Naive thymus-derived CD4-positive, alpha-beta T cell (primary cell): Measurements from ENCODE around the gene CPNE1. TPM values are rescaled to one million over a fixed set of nuclear protein-coding genes. Genes with fewer than 3 reads are reported as not detected.
"Not testable (repeated sequence)": the region's sequence is repeated elsewhere in the genome, so short reads cannot be mapped to it uniquely, and the experiment has no call there.

Experiments used
- ATAC-seq: fragments of 150-1000 bp; cut with Tn5 transposase; 2 replicates; pipeline ENCODE4 v1.10.0; 2021; ENCODE audit warnings: mild to moderate bottlenecking, moderate library complexity
- CTCF ChIA-PET: fragments of 350-600 bp; sonication (Branson Sonifier 250); formaldehyde crosslinking; loops from one replicate; lab custom pipeline; 2021; ENCODE audit warnings: antibody characterized with exemption; lab: Charles Lee
- POLR2A ChIA-PET: fragments of 350-600 bp; sonication (Branson Sonifier 250); formaldehyde crosslinking; loops from one replicate; lab custom pipeline; 2021; ENCODE audit warnings: antibody characterized with exemption, inconsistent platforms; lab: Charles Lee
- DNase-seq, 9 donors: peaks; one replicate each; pipeline versions ENCODE4 v3.0.0 to v3.0.0-alpha.2; 2020 to 2022; ENCODE audit warnings: mixed read lengths in 1 of 9
- H3K27ac ChIP-seq: one replicate; pipeline ENCODE4 v1.7.0; 2013; ENCODE audit warnings: mild to moderate bottlenecking, low read depth, low read length, moderate library complexity
- H3K27me3 ChIP-seq, 2 donors: one replicate each; pipeline ENCODE4 v1.7.0; 2013; ENCODE audit warnings: low read length in 2 of 2, mild to moderate bottlenecking in 2 of 2, moderate library complexity in 2 of 2; ENCODE audit not compliant: control insufficient read depth in 2 of 2, insufficient read depth in 2 of 2
- H3K36me3 ChIP-seq, 3 experiments: 1 replicate in 2 of 3; 2 replicates in 1 of 3; pipeline ENCODE4 v1.7.0; 2013; ENCODE audit warnings: low read length in 3 of 3, mild to moderate bottlenecking in 3 of 3, moderate library complexity in 1 of 3; ENCODE audit not compliant: insufficient read depth in 3 of 3, control insufficient read depth in 2 of 3
- H3K4me1 ChIP-seq, 2 donors: one replicate each; pipeline ENCODE4 v1.7.0; 2013; ENCODE audit warnings: low read length in 2 of 2, mild to moderate bottlenecking in 2 of 2, moderate library complexity in 1 of 2; ENCODE audit not compliant: control insufficient read depth in 2 of 2, insufficient read depth in 2 of 2
- H3K4me3 ChIP-seq: 2 replicates; pipeline ENCODE4 v1.7.0; 2013; ENCODE audit warnings: mild to moderate bottlenecking, low read length
- H3K9me3 ChIP-seq, 3 experiments: 1 replicate in 2 of 3; 2 replicates in 1 of 3; pipeline ENCODE4 v1.7.0; 2013; ENCODE audit warnings: low read length in 3 of 3; ENCODE audit not compliant: control insufficient read depth in 2 of 3
- H3K27ac Mint-ChIP-seq, 9 donors: one replicate each; pipeline ENCODE4 v1.8.0; 2020 to 2022; ENCODE audit warnings: mixed read lengths in 9 of 9, mild to moderate bottlenecking in 8 of 9, moderate library complexity in 5 of 9, inconsistent platforms in 2 of 9
- H3K27me3 Mint-ChIP-seq, 5 donors: one replicate each; pipeline ENCODE4 v1.8.0; 2021 to 2022; ENCODE audit warnings: mixed read lengths in 5 of 5, mild to moderate bottlenecking in 1 of 5
- H3K36me3 Mint-ChIP-seq, 5 donors: one replicate each; pipeline ENCODE4 v1.8.0; 2020 to 2022; ENCODE audit warnings: mixed read lengths in 5 of 5, mild to moderate bottlenecking in 3 of 5, inconsistent platforms in 1 of 5
- H3K4me1 Mint-ChIP-seq, 7 donors: one replicate each; pipeline ENCODE4 v1.8.0; 2020 to 2022; ENCODE audit warnings: mixed read lengths in 7 of 7, mild to moderate bottlenecking in 3 of 7, inconsistent platforms in 1 of 7
- H3K4me3 Mint-ChIP-seq, 10 donors: one replicate each; pipeline ENCODE4 v1.8.0; 2020 to 2022; ENCODE audit warnings: mild to moderate bottlenecking in 10 of 10, mixed read lengths in 10 of 10, moderate library complexity in 6 of 10, inconsistent platforms in 2 of 10
- H3K9me3 Mint-ChIP-seq, 11 donors: one replicate each; pipeline ENCODE4 v1.8.0; 2020 to 2022; ENCODE audit warnings: mixed read lengths in 11 of 11, mild to moderate bottlenecking in 4 of 11, inconsistent platforms in 1 of 11, moderate library complexity in 1 of 11
- intact Hi-C, 2 donors: fragments of 100-400 bp; cut with micrococcal nuclease; formaldehyde crosslinking; loops; one replicate each; pipeline ENCODE4 v1.15.1; 2023
- polyA plus RNA-seq, 2 donors: library from polyadenylated mRNA; unstranded; fragments of 300-500 nt; fragmentation: Illumina TruSeq; gene quantifications; one replicate each; pipeline ENCODE4 v1.2.3, GENCODE V29; 2021
- total RNA-seq, 6 experiments: library from RNA in 5 of 6; stranded (reverse) in 5 of 6; gene quantifications; 1 replicate in 5 of 6; 2 replicates in 1 of 6; pipeline ENCODE4 v1.2.3 and lab custom pipeline; 2021 to 2026

CPNE1 gene
- total RNA-seq (100 to 1,000 TPM; 250 to 378 (median 305) TPM), polyA plus RNA-seq (100 to 1,000 TPM; 277 to 360 TPM), total RNA-seq (lab: John Stamatoyannopoulos, UW) (91.3 reads per million, percentile 83 among the genes with 10 or more reads in this experiment)

DNA sequence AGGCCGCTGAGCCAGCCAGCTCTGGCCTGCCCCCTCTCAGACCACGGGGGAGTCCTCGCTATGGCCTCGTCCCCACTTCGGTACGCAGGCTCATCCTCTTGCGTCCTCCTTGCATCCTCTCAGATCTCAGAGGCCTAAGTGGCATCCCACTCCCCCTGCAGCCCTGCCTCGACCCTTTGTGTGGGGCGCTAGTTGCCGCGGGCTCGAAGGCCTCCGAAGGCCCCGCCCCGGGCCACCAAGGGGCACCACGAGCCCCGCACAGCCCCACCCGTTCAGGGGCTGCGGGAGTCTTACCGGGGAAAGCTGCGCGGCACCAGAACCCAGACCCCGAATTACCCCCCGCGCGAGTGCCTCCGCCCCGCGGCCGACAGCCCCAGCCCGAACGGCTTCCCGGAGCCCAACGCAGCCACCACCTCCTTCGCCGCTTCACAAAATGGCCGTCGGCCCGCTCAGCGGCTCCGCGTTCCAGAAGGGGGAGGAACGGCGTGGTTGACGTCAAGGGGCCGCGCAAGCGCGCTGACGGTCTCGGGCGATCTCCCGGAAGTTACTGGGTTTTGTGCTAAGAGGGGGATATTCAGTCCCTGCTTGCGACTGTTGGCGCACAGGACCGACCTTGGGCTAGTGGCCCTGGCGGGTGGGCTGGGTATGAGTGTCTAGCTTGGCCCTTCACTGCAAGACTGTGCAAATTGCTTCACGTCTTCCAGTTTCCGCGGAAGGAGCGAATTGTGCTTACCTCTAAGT lies at the start of gene CPNE1, which contains the start of gene RBM12:
CPNE1 (minus strand) TSS at position 435 of the 741 bp plus-strand sequence. CDS start 31,977 bp downstream, outside the sequence.
RBM12 (minus strand) TSS at position 435 of the 741 bp plus-strand sequence. CDS start 9,578 bp downstream, outside the sequence.
- Histone ChIP-seq H3K4me3 (peak within 1 kb of the TSS; percentile 88), H3K9me3 (no peaks in the 10 kb centered on the region), H3K27me3 (no peaks in the 10 kb centered on the region), H3K4me1 (peaks cover 35 to 39% of the 10 kb centered on the region in 2 donors), H3K27ac (peak within 1 kb of the TSS; percentile 100), H3K36me3 (peaks cover 0 to 19% (median 0%) of the 10 kb centered on the region in 3 experiments)
- Mint-ChIP-seq H3K4me3 (peak within 1 kb of the TSS; percentile 89 to 98 (median 96)), H3K27ac (peak within 1 kb of the TSS; percentile 98 to 100 (median 99)), H3K27me3 (no peaks in the 10 kb centered on the region), H3K36me3 (peaks cover 7 to 27% (median 15%) of the 10 kb centered on the region in 5 donors), H3K4me1 (peaks cover 32 to 49% (median 48%) of the 10 kb centered on the region in 7 donors), H3K9me3 (no peaks in the 10 kb centered on the region)
- peak; percentile 89 to 96 (median 96) for DNase-seq
- ChIA-PET POLR2A (interaction anchor here (0.6 to 3.5 kb wide), 32 partner anchors 9 to 385 kb away, joined by 3 to 72 read pairs (median 5); partner anchors contain the start of genes CEP250, ERGIC3, PHF20 and RBM39), CTCF (interaction anchor here (0.7 to 1.5 kb wide), 3 partner anchors 10 to 45 kb away, joined by 3 to 5 read pairs (median 3); no protein-coding TSS in a partner anchor)
- intact Hi-C loops, result loop anchor here (1.0 to 5.0 kb wide), 13 partner anchors 34 to 387 kb away; partner anchors contain the start of genes CEP250 (in 2 of the 2), NFS1 (in 2 of the 2), RBM39 (in 2 of the 2) and ROMO1 (in 2 of the 2)
- ATAC-seq, result peak; percentile 89

- Mint-ChIP-seq H3K27me3 (no peaks in the 10 kb centered on the region), H3K4me3 (peak overlapping the region in 3 of 10 donors; percentile 9 to 29 (median 21))
These were observed 49.4 kb upstream of the CPNE1 start for GRCh38 chr20:35714127-35714526.

DNA sequence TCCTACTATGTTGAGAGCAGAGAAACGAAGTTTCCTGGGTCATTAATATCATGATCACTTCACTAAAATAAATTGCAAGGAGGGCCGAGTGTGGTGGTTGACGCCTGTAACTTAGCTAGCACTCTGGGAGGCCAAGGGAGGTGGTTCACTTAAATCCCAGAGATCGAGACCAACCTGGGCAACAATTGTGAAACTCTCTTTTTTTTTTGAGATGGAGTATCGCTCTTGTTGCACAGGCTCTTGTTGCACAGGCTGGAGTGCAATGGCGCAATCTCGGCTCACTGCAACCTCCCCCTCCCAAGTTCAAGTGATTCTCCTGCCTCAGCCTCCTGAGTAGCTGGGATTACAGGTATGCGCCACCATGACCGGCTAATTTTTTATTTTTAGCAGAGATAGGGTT lies 48.4 kb upstream of the CPNE1 start:
- ChIA-PET POLR2A (interaction anchor here (0.7 to 2.9 kb wide), 6 partner anchors 13 to 241 kb away, joined by 3 to 8 read pairs (median 3); partner anchors contain the start of genes NFS1, RBM39, ROMO1 and SCAND1), CTCF (interaction anchor here (0.5 kb wide), 1 partner anchor 65 kb away, joined by 3 read pairs; no protein-coding TSS in a partner anchor)
- Mint-ChIP-seq H3K4me1 (peaks cover 31 to 81% (median 66%) of the 10 kb centered on the region in 7 donors), H3K4me3 (peak overlapping the region in 2 of 10 donors; percentile 4 to 35), H3K36me3 (peaks cover 0 to 60% (median 35%) of the 10 kb centered on the region in 5 donors), H3K27ac (peak overlapping the region in 3 of 9 donors; percentile 38 to 45 (median 43))
- H3K27me3 Mint-ChIP-seq, intact Hi-C loops, H3K4me3 ChIP-seq, H3K27me3 ChIP-seq, H3K9me3 Mint-ChIP-seq, DNase-seq, H3K27ac ChIP-seq, H3K9me3 ChIP-seq, ATAC-seq: not testable (repeated sequence)
- Histone ChIP-seq H3K4me1 (peaks cover 16 to 32% of the 10 kb centered on the region in 2 donors), H3K36me3 (peaks cover 37 to 86% (median 68%) of the 10 kb centered on the region in 3 experiments)

More at GRCh38 chr20:35714127-35714526, 49.4 kb upstream of the CPNE1 start:
- DNase-seq (no peak), ATAC-seq (no peak)
- intact Hi-C loops, result no loop called here
- CTCF ChIA-PET, result interaction anchor here (1.1 kb wide), 1 partner anchor 28 kb away, joined by 5 read pairs; the partner anchor contains the start of gene RBM39
- Histone ChIP-seq H3K36me3 (peaks cover 34 to 90% (median 76%) of the 10 kb centered on the region in 3 experiments), H3K9me3 (no peaks in the 10 kb centered on the region), H3K27ac (no peak overlapping the region), H3K27me3 (no peaks in the 10 kb centered on the region), H3K4me1 (peaks cover 16 to 30% of the 10 kb centered on the region in 2 donors), H3K4me3 (no peak overlapping the region)
- POLR2A ChIA-PET, result interaction anchor here (0.7 to 2.9 kb wide), 6 partner anchors 13 to 29 kb away, joined by 3 to 8 read pairs (median 3); partner anchors contain the start of genes NFS1, RBM39 and ROMO1
- H3K36me3 Mint-ChIP-seq, result peaks cover 0 to 58% (median 32%) of the 10 kb centered on the region in 5 donors
- H3K4me1 Mint-ChIP-seq, result peaks cover 31 to 75% (median 60%) of the 10 kb centered on the region in 7 donors
- peak overlapping the region in 3 of 9 donors; percentile 21 to 48 (median 41) for H3K27ac Mint-ChIP-seq
- peaks cover 0 to 2% (median 0%) of the 10 kb centered on the region in 11 donors for H3K9me3 Mint-ChIP-seq

DNA sequence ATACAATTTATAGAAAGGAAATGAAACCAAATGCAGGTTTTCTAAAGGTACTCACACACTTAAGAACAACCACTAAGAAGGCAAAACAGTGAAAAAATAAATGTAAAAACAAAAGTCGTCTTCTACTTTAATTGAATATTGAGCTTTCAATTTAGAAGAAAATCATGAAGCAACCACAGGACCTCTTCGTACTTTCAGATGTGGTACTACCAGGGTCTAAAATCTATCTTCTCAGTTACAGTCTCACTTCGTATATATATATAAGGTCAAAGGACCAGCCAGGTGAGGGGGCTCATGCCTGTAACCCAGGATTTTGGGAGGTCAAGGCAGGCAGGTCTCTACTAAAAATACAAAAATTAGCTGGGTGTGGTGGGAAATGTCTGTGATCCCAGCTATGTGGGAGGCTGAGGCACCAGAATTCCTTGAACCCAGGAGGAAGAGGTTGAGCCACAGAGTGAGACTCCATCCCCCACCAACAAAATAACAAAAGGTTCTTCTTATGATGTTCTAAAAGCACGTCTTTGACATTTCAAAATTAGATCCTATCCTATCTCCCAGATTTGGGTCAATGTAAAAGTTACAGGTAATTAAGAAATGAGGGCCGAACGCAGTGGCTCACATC lies 47.0 kb upstream of the CPNE1 start:
- H3K4me1 Mint-ChIP-seq, result peaks cover 28 to 72% (median 59%) of the 10 kb centered on the region in 7 donors
- CTCF ChIA-PET, result interaction anchor here (1.3 kb wide), 1 partner anchor 30 kb away, joined by 3 read pairs; the partner anchor contains the start of gene RBM39
- H3K9me3 Mint-ChIP-seq, result peaks cover 0 to 2% (median 0%) of the 10 kb centered on the region in 11 donors
- Histone ChIP-seq H3K9me3 (no peaks in the 10 kb centered on the region), H3K4me1 (peaks cover 16 to 29% of the 10 kb centered on the region in 2 donors), H3K27ac (peak overlapping the region; percentile 53), H3K27me3 (no peaks in the 10 kb centered on the region), H3K4me3 (no peak overlapping the region), H3K36me3 (peaks cover 37 to 83% (median 64%) of the 10 kb centered on the region in 3 experiments)
- no peak for DNase-seq
- H3K4me3 Mint-ChIP-seq, result peak overlapping the region; percentile 2 to 60 (median 51)
- POLR2A ChIA-PET, result interaction anchor here (0.7 to 2.9 kb wide), 6 partner anchors 10 to 60 kb away, joined by 3 to 19 read pairs (median 4); partner anchors contain the start of genes PHF20 and RBM39
- peaks cover 0 to 55% (median 33%) of the 10 kb centered on the region in 5 donors for H3K36me3 Mint-ChIP-seq
- no peak for ATAC-seq
- H3K27ac Mint-ChIP-seq, result peak overlapping the region; percentile 36 to 89 (median 75)
- H3K27me3 Mint-ChIP-seq, result no peaks in the 10 kb centered on the region
- intact Hi-C loops, result loop anchor here in 1 of 2 donors (2.0 kb wide), 1 partner anchor 19 kb away; no protein-coding TSS in a partner anchor

GRCh38 chr20:35710884-35711587 lies 46.3 kb upstream of the CPNE1 start:
- Mint-ChIP-seq H3K4me1 (peaks cover 26 to 67% (median 59%) of the 10 kb centered on the region in 7 donors), H3K9me3 (peaks cover 0 to 2% (median 0%) of the 10 kb centered on the region in 11 donors), H3K4me3 (peak overlapping the region in 9 of 10 donors; percentile 19 to 60 (median 52)), H3K36me3 (peaks cover 0 to 52% (median 29%) of the 10 kb centered on the region in 5 donors), H3K27me3 (no peaks in the 10 kb centered on the region), H3K27ac (peak overlapping the region in 8 of 9 donors; percentile 43 to 89 (median 78))
- Histone ChIP-seq H3K27me3 (no peaks in the 10 kb centered on the region), H3K4me1 (peaks cover 16 to 29% of the 10 kb centered on the region in 2 donors), H3K36me3 (peaks cover 44 to 83% (median 63%) of the 10 kb centered on the region in 3 experiments), H3K27ac (no peak overlapping the region), H3K4me3 (no peak overlapping the region), H3K9me3 (no peaks in the 10 kb centered on the region)
- ChIA-PET POLR2A (interaction anchor here (0.7 to 2.9 kb wide), 6 partner anchors 9 to 61 kb away, joined by 3 to 19 read pairs (median 5); partner anchors contain the start of genes PHF20 and RBM39), CTCF (interaction anchor here (0.7 to 1.3 kb wide), 2 partner anchors 31 to 818 kb away, joined by 3 read pairs; partner anchors contain the start of gene RBM39)
- no peak for ATAC-seq
- DNase-seq, result no peak
- intact Hi-C loops, result loop anchor here in 1 of 2 donors (2.0 kb wide), 1 partner anchor 20 kb away; no protein-coding TSS in a partner anchor
